HEK293 (cell line): ENCODE results near the gene PRDM10.

Source experiments
- CTCF ChIA-PET: fragments of 350-600 bp; formaldehyde crosslinking; extraction: SDS; loops from one replicate; lab custom pipeline; 2021; ENCODE audit warnings: antibody characterized with exemption; lab: Yijun Ruan, JAX
- POLR2A ChIA-PET: fragments of 300-600 bp; formaldehyde crosslinking; extraction: SDS; loops from one replicate; lab custom pipeline; 2020; ENCODE audit warnings: antibody characterized with exemption, inconsistent platforms; lab: Yijun Ruan, JAX
- H3K27ac ChIP-seq: fragments of 200-500 bp; sonication (Bioruptor generic); 2 replicates; pipeline ENCODE4 v1.5.1; 2014; ENCODE audit warnings: low read depth, low read length, control low read depth, inconsistent platforms; ENCODE audit errors: extremely low read depth
- H3K36me3 ChIP-seq, 2 experiments: fragments of 200-500 bp in 1 of 2; sonication (Bioruptor generic) in 1 of 2; 1 replicate in 1 of 2; 2 replicates in 1 of 2; pipeline ENCODE4 v1.5.1; 2014 to 2017; ENCODE audit warnings: inconsistent platforms in 2 of 2, low read length in 2 of 2; ENCODE audit not compliant: control insufficient read depth in 2 of 2, insufficient read depth in 1 of 2
- H3K4me1 ChIP-seq: fragments of 200-500 bp; sonication (Bioruptor generic); 2 replicates; pipeline ENCODE4 v1.5.1; 2014; ENCODE audit warnings: mild to moderate bottlenecking, low read length, inconsistent platforms; ENCODE audit not compliant: control insufficient read depth, insufficient read depth
- H3K4me3 ChIP-seq: 2 replicates; pipeline ENCODE4 v1.5.1; 2011; ENCODE audit warnings: low read depth, mild to moderate bottlenecking, control low read depth, low read length, moderate library complexity
- H3K9me3 ChIP-seq: fragments of 200-500 bp; sonication (Bioruptor generic); 2 replicates; pipeline ENCODE4 v1.5.1; 2014; ENCODE audit warnings: low read depth, low read length, inconsistent platforms; ENCODE audit not compliant: control insufficient read depth, insufficient read depth
- IKZF3 ChIP-seq: fragments of 450-650 bp; IDR thresholded peaks from 2 replicates; pipeline ENCODE4 v1.5.0; 2018; ENCODE audit warnings: missing biosample characterization, mild to moderate bottlenecking, missing genetic modification characterization, moderate library complexity
- KLF17 ChIP-seq: fragments of 450-650 bp; formaldehyde crosslinking; IDR thresholded peaks from 2 replicates; pipeline ENCODE4 v1.5.1; 2016; ENCODE audit warnings: missing biosample characterization, missing genetic modification characterization
- PRDM10 ChIP-seq: fragments of 450-650 bp; formaldehyde crosslinking; IDR thresholded peaks from 2 replicates; pipeline ENCODE4 v1.5.1; 2016; ENCODE audit warnings: missing biosample characterization, missing genetic modification characterization
- SP7 ChIP-seq: fragments of 450-650 bp; formaldehyde crosslinking; IDR thresholded peaks from 2 replicates; pipeline ENCODE4 v1.5.1; 2016; ENCODE audit warnings: missing biosample characterization, missing genetic modification characterization
- ZBTB17 ChIP-seq: fragments of 450-650 bp; formaldehyde crosslinking; IDR thresholded peaks from 2 replicates; pipeline ENCODE4 v1.5.1; 2016; ENCODE audit warnings: missing biosample characterization, missing genetic modification characterization
- ZNF211 ChIP-seq: fragments of 450-650 bp; formaldehyde crosslinking; IDR thresholded peaks from 2 replicates; pipeline ENCODE4 v1.5.1; 2016; ENCODE audit warnings: low read depth, missing biosample characterization, missing genetic modification characterization
- ZNF239 ChIP-seq: fragments of 450-650 bp; formaldehyde crosslinking; IDR thresholded peaks from 2 replicates; pipeline ENCODE4 v1.5.1; 2016; ENCODE audit warnings: missing biosample characterization, missing genetic modification characterization
- ZNF302 ChIP-seq: fragments of 450-650 bp; formaldehyde crosslinking; IDR thresholded peaks from 2 replicates; pipeline ENCODE4 v1.5.1; 2016; ENCODE audit warnings: missing biosample characterization, missing genetic modification characterization, low read depth
- ZNF335 ChIP-seq: fragments of 450-650 bp; formaldehyde crosslinking; conservative IDR thresholded peaks from 2 replicates; pipeline ENCODE4 v1.5.1; 2016; ENCODE audit warnings: missing biosample characterization, missing genetic modification characterization
- ZNF37A ChIP-seq: fragments of 450-650 bp; IDR thresholded peaks from 2 replicates; pipeline ENCODE4 v1.5.1; 2018; ENCODE audit warnings: missing biosample characterization, missing genetic modification characterization
- ZNF654 ChIP-seq: fragments of 450-650 bp; formaldehyde crosslinking; IDR thresholded peaks from 2 replicates; pipeline ENCODE4 v1.5.1; 2016; ENCODE audit warnings: low read depth, missing biosample characterization, missing genetic modification characterization
- ZNF658 ChIP-seq: fragments of 450-650 bp; formaldehyde crosslinking; IDR thresholded peaks from 2 replicates; pipeline ENCODE4; 2016; ENCODE audit warnings: missing biosample characterization, missing genetic modification characterization
- ZNF660 ChIP-seq: fragments of 450-650 bp; IDR thresholded peaks from 2 replicates; pipeline ENCODE4 v1.5.1; 2018; ENCODE audit warnings: missing biosample characterization, mild to moderate bottlenecking, missing genetic modification characterization
- ZNF704 ChIP-seq: fragments of 450-650 bp; formaldehyde crosslinking; IDR thresholded peaks from 2 replicates; pipeline ENCODE4 v1.5.1; 2016; ENCODE audit warnings: missing biosample characterization, missing genetic modification characterization
- ZXDB ChIP-seq: fragments of 450-650 bp; formaldehyde crosslinking; IDR thresholded peaks from 2 replicates; pipeline ENCODE4 v1.5.1; 2016; ENCODE audit warnings: missing biosample characterization, missing genetic modification characterization

Gene PRDM10

GRCh38 chr11:129933891-129934290 lies 68.7 kb downstream of the PRDM10 start:
- H3K9me3 ChIP-seq: no peaks in the 10 kb centered on the region
- no peak for TF ChIP-seq ZNF335 (tag by site-specific recombination)
- no peak for TF ChIP-seq ZNF654 (tag by site-specific recombination)
- no peak for TF ChIP-seq ZNF211
- no peak for TF ChIP-seq ZXDB (tag by site-specific recombination)
- no peak for TF ChIP-seq ZNF660 (tag by site-specific recombination)
- H3K27ac ChIP-seq: no peak overlapping the region
- H3K4me3 ChIP-seq: no peak overlapping the region
- CTCF ChIA-PET: interaction anchor here (1.0 kb wide), 1 partner anchor 11 kb away, joined by 4 read pairs; no protein-coding TSS in a partner anchor
- H3K36me3 ChIP-seq: peaks cover 0 to 31% of the 10 kb centered on the region in 2 experiments; a peak in 2 of 3 replicates
- POLR2A ChIA-PET: no interaction called here
- H3K4me1 ChIP-seq: no peaks in the 10 kb centered on the region

GRCh38 chr11:129933262-129933661 lies 69.4 kb downstream of the PRDM10 start:
- no peak overlapping the region for H3K4me3 ChIP-seq
- ChIA-PET POLR2A (interaction anchor here (0.8 kb wide), 1 partner anchor 69 kb away, joined by 3 read pairs; the partner anchor contains the start of gene PRDM10), CTCF (interaction anchor here (0.8 to 1.9 kb wide), 2 partner anchors 197 to 199 kb away, joined by 3 to 5 read pairs; no protein-coding TSS in a partner anchor)
- H3K9me3 ChIP-seq: no peaks in the 10 kb centered on the region
- peaks cover 0 to 33% of the 10 kb centered on the region in 2 experiments; a peak in 2 of 3 replicates for H3K36me3 ChIP-seq
- H3K4me1 ChIP-seq: no peaks in the 10 kb centered on the region
- no peak overlapping the region for H3K27ac ChIP-seq
- TF ChIP-seq ZNF239 (tag by site-specific recombination): no peak
- no peak for TF ChIP-seq ZNF37A
- no peak for TF ChIP-seq ZNF704 (tag by site-specific recombination)

GRCh38 chr11:129932381-129933067 lies 70.1 kb downstream of the PRDM10 start:
- no peak overlapping the region for H3K27ac ChIP-seq
- CTCF ChIA-PET: interaction anchor here (0.6 to 1.9 kb wide), 4 partner anchors 18 to 200 kb away, joined by 3 to 8 read pairs (median 4); no protein-coding TSS in a partner anchor
- no peaks in the 10 kb centered on the region for H3K4me1 ChIP-seq
- H3K36me3 ChIP-seq: peaks cover 0 to 33% of the 10 kb centered on the region in 2 experiments; a peak in 2 of 3 replicates
- TF ChIP-seq PRDM10 (tag by site-specific recombination): peak; percentile 52
- TF ChIP-seq ZNF239 (tag by site-specific recombination): no peak
- TF ChIP-seq KLF17 (tag by site-specific recombination): no peak
- TF ChIP-seq SP7 (tag by site-specific recombination): no peak
- TF ChIP-seq ZXDB (tag by site-specific recombination): no peak
- TF ChIP-seq ZNF302: no peak
- TF ChIP-seq ZNF658 (tag by site-specific recombination): no peak
- no peak for TF ChIP-seq IKZF3 (tag by site-specific recombination)
- no peak for TF ChIP-seq ZBTB17 (tag by site-specific recombination)
- TF ChIP-seq, all 188 proteins: peak for 1
- Histone ChIP-seq H3K4me3 (no peak overlapping the region), H3K9me3 (no peaks in the 10 kb centered on the region)
- POLR2A ChIA-PET: interaction anchor here (0.8 kb wide), 1 partner anchor 70 kb away, joined by 3 read pairs; the partner anchor contains the start of gene PRDM10
